ENCODE data around the gene CNTNAP2.

GRCh38 chr7:148056406-148056805, 1939.8 kb downstream of the CNTNAP2 start:
- TF ChIP-seq, protein P1, sequence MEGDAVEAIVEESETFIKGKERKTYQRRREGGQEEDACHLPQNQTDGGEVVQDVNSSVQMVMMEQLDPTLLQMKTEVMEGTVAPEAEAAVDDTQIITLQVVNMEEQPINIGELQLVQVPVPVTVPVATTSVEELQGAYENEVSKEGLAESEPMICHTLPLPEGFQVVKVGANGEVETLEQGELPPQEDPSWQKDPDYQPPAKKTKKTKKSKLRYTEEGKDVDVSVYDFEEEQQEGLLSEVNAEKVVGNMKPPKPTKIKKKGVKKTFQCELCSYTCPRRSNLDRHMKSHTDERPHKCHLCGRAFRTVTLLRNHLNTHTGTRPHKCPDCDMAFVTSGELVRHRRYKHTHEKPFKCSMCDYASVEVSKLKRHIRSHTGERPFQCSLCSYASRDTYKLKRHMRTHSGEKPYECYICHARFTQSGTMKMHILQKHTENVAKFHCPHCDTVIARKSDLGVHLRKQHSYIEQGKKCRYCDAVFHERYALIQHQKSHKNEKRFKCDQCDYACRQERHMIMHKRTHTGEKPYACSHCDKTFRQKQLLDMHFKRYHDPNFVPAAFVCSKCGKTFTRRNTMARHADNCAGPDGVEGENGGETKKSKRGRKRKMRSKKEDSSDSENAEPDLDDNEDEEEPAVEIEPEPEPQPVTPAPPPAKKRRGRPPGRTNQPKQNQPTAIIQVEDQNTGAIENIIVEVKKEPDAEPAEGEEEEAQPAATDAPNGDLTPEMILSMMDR (tag by site-specific recombination; IDR thresholded peaks at IDR 0.05), result no peak
- no peak for TF ChIP-seq SCRT1 (tag by site-specific recombination; IDR thresholded peaks at IDR 0.05; ENCODE audit: borderline replicate concordance)
- TF ChIP-seq ZNF394 (tag by site-specific recombination; IDR thresholded peaks at IDR 0.05; ENCODE audit: borderline replicate concordance), result no peak
- no peak for TF ChIP-seq ZNF747 (tag by site-specific recombination; IDR thresholded peaks at IDR 0.05)
- no peak for TF ChIP-seq ZNF830 (tag by site-specific recombination; IDR thresholded peaks at IDR 0.05; ENCODE audit: low read depth)
- TF ChIP-seq ZBTB21 (tag by site-specific recombination; IDR thresholded peaks at IDR 0.05), result no peak
- no peak for TF ChIP-seq ZNF24 (tag by site-specific recombination; IDR thresholded peaks at IDR 0.05)
- TF ChIP-seq ZNF362 (tag by site-specific recombination; IDR thresholded peaks at IDR 0.05), result no peak
- TF ChIP-seq ZNF302 (tag by site-specific recombination; IDR thresholded peaks at IDR 0.05; ENCODE audit: low read depth), result no peak
- TF ChIP-seq, protein P2, sequence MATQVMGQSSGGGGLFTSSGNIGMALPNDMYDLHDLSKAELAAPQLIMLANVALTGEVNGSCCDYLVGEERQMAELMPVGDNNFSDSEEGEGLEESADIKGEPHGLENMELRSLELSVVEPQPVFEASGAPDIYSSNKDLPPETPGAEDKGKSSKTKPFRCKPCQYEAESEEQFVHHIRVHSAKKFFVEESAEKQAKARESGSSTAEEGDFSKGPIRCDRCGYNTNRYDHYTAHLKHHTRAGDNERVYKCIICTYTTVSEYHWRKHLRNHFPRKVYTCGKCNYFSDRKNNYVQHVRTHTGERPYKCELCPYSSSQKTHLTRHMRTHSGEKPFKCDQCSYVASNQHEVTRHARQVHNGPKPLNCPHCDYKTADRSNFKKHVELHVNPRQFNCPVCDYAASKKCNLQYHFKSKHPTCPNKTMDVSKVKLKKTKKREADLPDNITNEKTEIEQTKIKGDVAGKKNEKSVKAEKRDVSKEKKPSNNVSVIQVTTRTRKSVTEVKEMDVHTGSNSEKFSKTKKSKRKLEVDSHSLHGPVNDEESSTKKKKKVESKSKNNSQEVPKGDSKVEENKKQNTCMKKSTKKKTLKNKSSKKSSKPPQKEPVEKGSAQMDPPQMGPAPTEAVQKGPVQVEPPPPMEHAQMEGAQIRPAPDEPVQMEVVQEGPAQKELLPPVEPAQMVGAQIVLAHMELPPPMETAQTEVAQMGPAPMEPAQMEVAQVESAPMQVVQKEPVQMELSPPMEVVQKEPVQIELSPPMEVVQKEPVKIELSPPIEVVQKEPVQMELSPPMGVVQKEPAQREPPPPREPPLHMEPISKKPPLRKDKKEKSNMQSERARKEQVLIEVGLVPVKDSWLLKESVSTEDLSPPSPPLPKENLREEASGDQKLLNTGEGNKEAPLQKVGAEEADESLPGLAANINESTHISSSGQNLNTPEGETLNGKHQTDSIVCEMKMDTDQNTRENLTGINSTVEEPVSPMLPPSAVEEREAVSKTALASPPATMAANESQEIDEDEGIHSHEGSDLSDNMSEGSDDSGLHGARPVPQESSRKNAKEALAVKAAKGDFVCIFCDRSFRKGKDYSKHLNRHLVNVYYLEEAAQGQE (tag by site-specific recombination; IDR thresholded peaks at IDR 0.05), result no peak
